NT2/D1 (cell line): ENCODE results near the gene USB1.

Experiments used
- SUZ12 ChIP-seq: IDR thresholded peaks from 2 replicates; pipeline ENCODE4 v1.6.1; 2011; ENCODE audit not compliant: insufficient read length, insufficient read depth; ENCODE audit errors: extremely low read depth
- YY1 ChIP-seq: IDR thresholded peaks from 2 replicates; pipeline ENCODE4 v1.6.1; 2011; ENCODE audit not compliant: insufficient read length, insufficient read depth
- ZNF274 ChIP-seq: IDR thresholded peaks from 2 replicates; pipeline ENCODE4 v1.6.1; 2011; ENCODE audit warnings: mild to moderate bottlenecking, low read depth, low read length

- TF ChIP-seq YY1 (no peak), SUZ12 (no peak), ZNF274 (no peak)
These were observed 27.4 kb downstream of the USB1 start for GRCh38 chr16:58028541-58029070.
